K562 (cell line): ENCODE measurements around the gene RNF215. TPM values are rescaled to one million over a fixed set of nuclear protein-coding genes. Genes with fewer than 3 reads are reported as not detected.

Experiments used
- ATAC-seq: fragments of 200-7000 bp; cut with Tn5 transposase; 3 replicates; pipeline ENCODE4 v1.9.1; 2020; ENCODE audit warnings: moderate library complexity
- BruUV-seq: library from RNA; stranded (reverse); fragments of 400-500 nt; replicated peaks from 2 replicates; lab custom pipeline; 2021; lab: Mats Ljungman, UMichigan
- CTCF ChIA-PET: fragments of 300-600 bp; formaldehyde crosslinking; extraction: SDS; loops from one replicate; lab custom pipeline; 2021; ENCODE audit warnings: low intra/inter-chr PET ratio; lab: Yijun Ruan, JAX
- POLR2A ChIA-PET: fragments of 300-600, 350-650 bp; sonication (Branson Sonifier 250); formaldehyde crosslinking; extraction: SDS; loops from one replicate; lab custom pipeline; 2021; ENCODE audit warnings: antibody characterized with exemption, inconsistent platforms; lab: Yijun Ruan, JAX
- DNase-seq, 4 experiments: peaks; one replicate each; pipeline versions ENCODE4 v3.0.0 to v3.0.0-alpha.2; 2011 to 2018; ENCODE audit warnings: low spot score in 3 of 4, mixed read lengths in 3 of 4; ENCODE audit errors: extremely low read depth in 1 of 4
- FAIRE-seq: peaks from 2 replicates; lab custom pipeline; 2011; peaks lifted over from hg19 to GRCh38; lab: Jason Lieb, UNC
- H2AFZ ChIP-seq: 2 replicates; pipeline ENCODE4 v1.6.0; 2011; ENCODE audit warnings: low read depth, low read length, control low read depth, inconsistent platforms
- H3K27ac ChIP-seq: fragments of 200-600 bp; 3 replicates; pipeline ENCODE4 v1.8.0; 2011; ENCODE audit warnings: low read depth, mild to moderate bottlenecking, control low read depth, inconsistent platforms, low read length, moderate library complexity, mixed read lengths; ENCODE audit errors: extremely low read depth
- H3K27me3 ChIP-seq, 2 experiments: fragments of 300-600 bp in 1 of 2; 2 replicates in 1 of 2; 3 replicates in 1 of 2; pipeline versions ENCODE4 v1.6.0 to v1.8.0; 2011; ENCODE audit warnings: inconsistent platforms in 2 of 2, low read length in 2 of 2, mild to moderate bottlenecking in 1 of 2, mixed read lengths in 1 of 2, moderate library complexity in 1 of 2; ENCODE audit not compliant: control insufficient read depth in 2 of 2, insufficient read depth in 2 of 2
- H3K36me3 ChIP-seq: fragments of 300-600 bp; 3 replicates; pipeline ENCODE4 v1.8.0; 2011; ENCODE audit warnings: mild to moderate bottlenecking, low read length, inconsistent platforms; ENCODE audit not compliant: control insufficient read depth, insufficient read depth
- H3K4me1 ChIP-seq, 2 experiments: fragments of 200-600 bp in 1 of 2; replicated peaks in 1 of 2; 2 replicates in 1 of 2; 3 replicates in 1 of 2; pipeline versions ENCODE4 v1.5.1 to v1.8.0; 2011; ENCODE audit warnings: inconsistent platforms in 2 of 2, low read length in 2 of 2, mild to moderate bottlenecking in 1 of 2, mixed read lengths in 1 of 2, moderate library complexity in 1 of 2; ENCODE audit not compliant: control insufficient read depth in 2 of 2, insufficient read depth in 2 of 2
- H3K4me2 ChIP-seq: 2 replicates; pipeline ENCODE4 v1.6.1; 2011; ENCODE audit warnings: low read length, control low read depth, inconsistent platforms, mixed read lengths; ENCODE audit not compliant: insufficient read depth
- H3K4me3 ChIP-seq: fragments of 200-600 bp; sonication (generic), shearing (Covaris generic); 2 replicates; pipeline ENCODE4 v1.5.1; 2016; ENCODE audit warnings: control low read depth, inconsistent platforms
- H3K79me2 ChIP-seq: fragments of 200-600 bp; 3 replicates; pipeline ENCODE4 v1.8.0; 2011; ENCODE audit warnings: low read length, inconsistent platforms; ENCODE audit not compliant: control insufficient read depth, insufficient read depth
- H3K9ac ChIP-seq, 2 experiments: 2 replicates each; pipeline versions ENCODE4 v1.6.0 to v1.6.1; 2011; ENCODE audit warnings: low read depth in 2 of 2, low read length in 2 of 2, control low read depth in 1 of 2, inconsistent platforms in 1 of 2, mild to moderate bottlenecking in 1 of 2, mixed read lengths in 1 of 2; ENCODE audit not compliant: insufficient read depth in 1 of 2
- H3K9me1 ChIP-seq: one replicate; pipeline ENCODE4 v1.6.0; 2011; ENCODE audit warnings: inconsistent platforms, mild to moderate bottlenecking, low read length, moderate library complexity; ENCODE audit not compliant: control insufficient read depth, insufficient read depth
- H3K9me3 ChIP-seq: replicated peaks from 2 replicates; pipeline ENCODE4 v1.5.1; 2011; ENCODE audit warnings: low read depth, low read length, inconsistent platforms; ENCODE audit not compliant: control insufficient read depth, insufficient read depth
- H4K20me1 ChIP-seq: replicated peaks from 2 replicates; pipeline ENCODE4 v1.6.1; 2011; ENCODE audit warnings: low read length, inconsistent platforms, mixed read lengths; ENCODE audit not compliant: control insufficient read depth, insufficient read depth
- MIER1 ChIP-seq: fragments of 450-650 bp; IDR thresholded peaks from 2 replicates; pipeline ENCODE4 v1.6.1; 2016; ENCODE audit warnings: antibody characterized with exemption, mild to moderate bottlenecking, low read depth
- SLC30A9 ChIP-seq: fragments of 250-450 bp; sonication (Bioruptor Pico); IDR thresholded peaks from 2 replicates; pipeline ENCODE4 v1.8.0; 2022; ENCODE audit warnings: mild to moderate bottlenecking, moderate library complexity
- SNIP1 ChIP-seq: fragments of 450-650 bp; IDR thresholded peaks from 2 replicates; pipeline ENCODE4 v1.7.1; 2017; ENCODE audit warnings: low read depth, mild to moderate bottlenecking
- ZBTB9 ChIP-seq: fragments of 450-650 bp; formaldehyde crosslinking; IDR thresholded peaks from 2 replicates; pipeline ENCODE4 v1.4.0; 2020; ENCODE audit warnings: mild to moderate bottlenecking, moderate library complexity
- ZNF140 ChIP-seq: fragments of 250-450 bp; sonication (Bioruptor Pico); IDR thresholded peaks from 2 replicates; pipeline ENCODE4 v1.8.0; 2021; ENCODE audit warnings: moderate library complexity, mild to moderate bottlenecking, inconsistent platforms
- ZNF707 ChIP-seq: fragments of 250-450 bp; sonication (Bioruptor Pico); conservative IDR thresholded peaks from 2 replicates; pipeline ENCODE4 v1.8.0; 2022; ENCODE audit warnings: inconsistent platforms, mild to moderate bottlenecking, moderate library complexity
- ZNF778 ChIP-seq: fragments of 450-650 bp; formaldehyde crosslinking; IDR thresholded peaks from 2 replicates; pipeline ENCODE4 v1.4.0; 2020; ENCODE audit warnings: mild to moderate bottlenecking, moderate library complexity
- WGBS: fragments of 100-300 bp; shearing (Covaris generic); methylation state at CpG from one replicate; pipeline ENCODE4 v1.1.6; 2016; ENCODE audit warnings: low coverage, mixed read lengths; ENCODE audit not compliant: insufficient coverage; ENCODE audit errors: missing lambda C conversion rate; 5-methylcytosine and 5-hydroxymethylcytosine counted together
- in situ Hi-C: fragments of 300-500 bp; cut with MboI; formaldehyde crosslinking; loops from 4 replicates; pipeline ENCODE4 v1.15.0; 2018; ENCODE audit warnings: inconsistent platforms, mixed read lengths
- intact Hi-C: fragments of 100-400 bp; cut with micrococcal nuclease; formaldehyde crosslinking; loops from 2 replicates; pipeline ENCODE4 v1.14.2; 2022
- polyA plus RNA-seq, 8 experiments: library from polyadenylated mRNA; depleted of rRNA in 4 of 8; stranded (reverse) in 5 of 8; unstranded in 3 of 8; fragments of >200 nt; fragmentation: Nextera tagmentation in 2 of 8; fragmentation: Illumina TruSeq in 1 of 8; extraction: Ambion mirVana in 2 of 8; extraction: Trizol in 1 of 8; gene quantifications; 2 replicates each; pipeline versions ENCODE4 v1.2.1 to v1.2.3, GENCODE V29; 2011 to 2014; ENCODE audit warnings: inconsistent platforms in 1 of 8, missing spikeins in 1 of 8
- total RNA-seq, 7 experiments: library from RNA; depleted of rRNA in 6 of 7; stranded (reverse); fragments of >200 nt in 6 of 7; fragmentation: Illumina TruSeq in 2 of 7; extraction: Trizol in 2 of 7; gene quantifications; 2 replicates each; pipeline versions ENCODE4 v1.2.1 to v1.2.3, GENCODE V29; 2011 to 2021; ENCODE audit warnings: low replicate concordance in 1 of 7
- TF ChIP-seq, protein P1 (sequence below): fragments of 250-450 bp; sonication (Bioruptor Pico); IDR thresholded peaks from 2 replicates; pipeline ENCODE4 v1.4.0; 2020
- TF ChIP-seq, protein P2 (sequence below), 2 experiments: fragments of 450-650 bp in 1 of 2; IDR thresholded peaks; 2 replicates each; pipeline ENCODE4 v1.6.1; 2011 to 2017; ENCODE audit warnings: low read depth in 2 of 2, antibody characterized with exemption in 1 of 2, borderline replicate concordance in 1 of 2, low read length in 1 of 2, mild to moderate bottlenecking in 1 of 2, mixed read lengths in 1 of 2; ENCODE audit not compliant: control insufficient read depth in 1 of 2

Gene RNF215
- total and polyA plus RNA-seq, 9 of the 15 experiments (the other 6 are each of a cell fraction or from before 2014, with no cell fraction given): 0.08 to 9.8 (median 2.7) TPM

DNA sequence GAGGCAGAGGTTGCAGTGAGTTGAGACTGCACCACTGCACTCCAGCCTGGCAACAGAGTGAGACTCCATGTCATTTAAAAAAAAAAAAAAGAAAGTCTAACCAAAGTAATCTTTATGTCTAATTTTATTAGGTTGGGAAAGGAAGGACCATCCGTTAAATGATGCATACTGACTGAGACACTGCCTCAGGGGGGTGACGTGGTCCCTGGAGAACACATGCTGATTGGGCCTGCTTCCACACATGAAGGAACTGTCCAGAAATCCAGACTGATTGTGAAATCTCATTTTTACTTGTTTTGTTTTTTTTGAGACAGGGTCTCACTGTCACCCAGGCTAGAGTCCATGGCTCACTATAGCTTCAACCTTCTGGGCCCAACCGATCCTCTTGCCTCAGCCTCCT lies 36.0 kb downstream of the RNF215 start:
- Histone ChIP-seq H3K27ac (no peak overlapping the region), H3K9me3 (no peaks in the 10 kb centered on the region), H3K4me1 (peaks cover 0 to 14% of the 10 kb centered on the region in 2 experiments; a peak in 3 of 5 replicates), H4K20me1 (no peaks in the 10 kb centered on the region; the same call in 1 of the 2 replicates), H3K9ac (no peak overlapping the region), H3K27me3 (no peaks in the 10 kb centered on the region), H3K4me3 (no peak overlapping the region), H3K9me1 (no peaks in the 10 kb centered on the region), H3K36me3 (peaks cover 74% of the 10 kb centered on the region), H3K4me2 (no peak overlapping the region), H3K79me2 (peaks cover 73% of the 10 kb centered on the region), H2AFZ (no peak overlapping the region)
- no TSS peak for BruUV-seq
- in situ Hi-C loops: no loop called here
- ChIA-PET POLR2A (interaction anchor here (0.8 kb wide), 1 partner anchor 324 kb away, joined by 3 read pairs; no protein-coding TSS in a partner anchor), CTCF (no interaction called here)
- TF ChIP-seq ZNF707 (CRISPR knock-in tag) (no peak), MIER1 (no peak), ZBTB9 (CRISPR knock-in tag) (no peak), ZNF140 (CRISPR knock-in tag) (no peak), SLC30A9 (no peak), SNIP1 (no peak), ZNF778 (CRISPR knock-in tag) (no peak)
- TF ChIP-seq, protein P1, sequence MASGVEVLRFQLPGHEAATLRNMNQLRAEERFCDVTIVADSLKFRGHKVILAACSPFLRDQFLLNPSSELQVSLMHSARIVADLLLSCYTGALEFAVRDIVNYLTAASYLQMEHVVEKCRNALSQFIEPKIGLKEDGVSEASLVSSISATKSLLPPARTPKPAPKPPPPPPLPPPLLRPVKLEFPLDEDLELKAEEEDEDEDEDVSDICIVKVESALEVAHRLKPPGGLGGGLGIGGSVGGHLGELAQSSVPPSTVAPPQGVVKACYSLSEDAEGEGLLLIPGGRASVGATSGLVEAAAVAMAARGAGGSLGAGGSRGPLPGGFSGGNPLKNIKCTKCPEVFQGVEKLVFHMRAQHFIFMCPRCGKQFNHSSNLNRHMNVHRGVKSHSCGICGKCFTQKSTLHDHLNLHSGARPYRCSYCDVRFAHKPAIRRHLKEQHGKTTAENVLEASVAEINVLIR (CRISPR knock-in tag): no peak
- TF ChIP-seq, protein P2, sequence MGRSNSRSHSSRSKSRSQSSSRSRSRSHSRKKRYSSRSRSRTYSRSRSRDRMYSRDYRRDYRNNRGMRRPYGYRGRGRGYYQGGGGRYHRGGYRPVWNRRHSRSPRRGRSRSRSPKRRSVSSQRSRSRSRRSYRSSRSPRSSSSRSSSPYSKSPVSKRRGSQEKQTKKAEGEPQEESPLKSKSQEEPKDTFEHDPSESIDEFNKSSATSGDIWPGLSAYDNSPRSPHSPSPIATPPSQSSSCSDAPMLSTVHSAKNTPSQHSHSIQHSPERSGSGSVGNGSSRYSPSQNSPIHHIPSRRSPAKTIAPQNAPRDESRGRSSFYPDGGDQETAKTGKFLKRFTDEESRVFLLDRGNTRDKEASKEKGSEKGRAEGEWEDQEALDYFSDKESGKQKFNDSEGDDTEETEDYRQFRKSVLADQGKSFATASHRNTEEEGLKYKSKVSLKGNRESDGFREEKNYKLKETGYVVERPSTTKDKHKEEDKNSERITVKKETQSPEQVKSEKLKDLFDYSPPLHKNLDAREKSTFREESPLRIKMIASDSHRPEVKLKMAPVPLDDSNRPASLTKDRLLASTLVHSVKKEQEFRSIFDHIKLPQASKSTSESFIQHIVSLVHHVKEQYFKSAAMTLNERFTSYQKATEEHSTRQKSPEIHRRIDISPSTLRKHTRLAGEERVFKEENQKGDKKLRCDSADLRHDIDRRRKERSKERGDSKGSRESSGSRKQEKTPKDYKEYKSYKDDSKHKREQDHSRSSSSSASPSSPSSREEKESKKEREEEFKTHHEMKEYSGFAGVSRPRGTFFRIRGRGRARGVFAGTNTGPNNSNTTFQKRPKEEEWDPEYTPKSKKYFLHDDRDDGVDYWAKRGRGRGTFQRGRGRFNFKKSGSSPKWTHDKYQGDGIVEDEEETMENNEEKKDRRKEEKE (IDR thresholded peaks at IDR 0.05; ENCODE audit: borderline replicate concordance in 1 of 2, control insufficient read depth in 1 of 2, low read depth in 2 of 2, low read length in 1 of 2): no peak
- WGBS: 100% methylated on average over 3 of the region's 3 CpGs
- DNase-seq: no peak
- no peak for ATAC-seq
- FAIRE-seq: no peak
- intact Hi-C loops: no loop called here
